Measurements from ENCODE around the gene ABCG1. TPM values are rescaled to one million over a fixed set of nuclear protein-coding genes. Genes with fewer than 3 reads are reported as not detected.

ABCG1 gene
- total and polyA plus RNA-seq, 2 experiments from 2014 or later: 1.3 to 4.4 TPM

DNA sequence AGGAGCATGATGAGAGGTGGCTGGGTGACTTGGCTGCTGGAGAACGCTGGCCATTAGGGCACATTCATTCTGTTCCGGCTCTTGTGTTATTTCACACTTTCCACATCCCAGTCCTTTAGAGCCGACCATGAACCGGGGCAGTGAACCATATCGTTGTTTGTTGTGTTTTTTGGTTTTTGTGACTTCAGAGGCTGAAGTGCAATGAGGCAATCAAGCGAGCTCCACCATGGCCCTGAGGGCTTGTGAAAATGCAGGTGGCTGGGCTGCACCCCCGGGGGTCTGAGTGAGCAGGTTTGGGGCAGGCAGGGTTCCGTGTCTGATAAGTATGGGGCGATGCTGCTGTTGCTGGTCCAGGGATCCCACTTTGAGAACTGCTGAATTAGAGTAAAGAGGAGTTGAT, 23.7 kb downstream of the ABCG1 start:
- H3K79me2 ChIP-seq (replicated peaks; ENCODE audit: insufficient read depth): no peaks in the 10 kb centered on the region; the same call in 1 of the 2 replicates
- H3K36me3 Mint-ChIP-seq (ENCODE audit: low read depth): no peaks in the 10 kb centered on the region
- no peaks in the 10 kb centered on the region for H4K20me1 ChIP-seq (replicated peaks; ENCODE audit: insufficient read depth)
- H3K27me3 Mint-ChIP-seq (ENCODE audit: insufficient read depth, low read depth, poor library complexity): peaks cover 6% of the 10 kb centered on the region
- no peak for DNase-seq (ENCODE audit: low spot score)
- no peak overlapping the region for H3K4me2 ChIP-seq
- H3F3A ChIP-seq (replicated peaks; ENCODE audit: low read depth): no peaks in the 10 kb centered on the region
- no peak for ATAC-seq
- H3K4me3 Mint-ChIP-seq: no peak overlapping the region
- H3K9me3 Mint-ChIP-seq: no peaks in the 10 kb centered on the region
- no peak overlapping the region for H3K27ac ChIP-seq (ENCODE audit: low read depth)
- no peaks in the 10 kb centered on the region for H3K36me3 ChIP-seq (ENCODE audit: insufficient read depth)
- no peak overlapping the region for H3K4me3 ChIP-seq
- 0 out of 2 replicates have a peak, but pooled peaks cover 5% of the 10 kb centered on the region for H3K9me2 ChIP-seq (ENCODE audit: insufficient read depth)
- H3K4me1 ChIP-seq (ENCODE audit: insufficient read depth): no peaks in the 10 kb centered on the region
- TF ChIP-seq, protein P1, sequence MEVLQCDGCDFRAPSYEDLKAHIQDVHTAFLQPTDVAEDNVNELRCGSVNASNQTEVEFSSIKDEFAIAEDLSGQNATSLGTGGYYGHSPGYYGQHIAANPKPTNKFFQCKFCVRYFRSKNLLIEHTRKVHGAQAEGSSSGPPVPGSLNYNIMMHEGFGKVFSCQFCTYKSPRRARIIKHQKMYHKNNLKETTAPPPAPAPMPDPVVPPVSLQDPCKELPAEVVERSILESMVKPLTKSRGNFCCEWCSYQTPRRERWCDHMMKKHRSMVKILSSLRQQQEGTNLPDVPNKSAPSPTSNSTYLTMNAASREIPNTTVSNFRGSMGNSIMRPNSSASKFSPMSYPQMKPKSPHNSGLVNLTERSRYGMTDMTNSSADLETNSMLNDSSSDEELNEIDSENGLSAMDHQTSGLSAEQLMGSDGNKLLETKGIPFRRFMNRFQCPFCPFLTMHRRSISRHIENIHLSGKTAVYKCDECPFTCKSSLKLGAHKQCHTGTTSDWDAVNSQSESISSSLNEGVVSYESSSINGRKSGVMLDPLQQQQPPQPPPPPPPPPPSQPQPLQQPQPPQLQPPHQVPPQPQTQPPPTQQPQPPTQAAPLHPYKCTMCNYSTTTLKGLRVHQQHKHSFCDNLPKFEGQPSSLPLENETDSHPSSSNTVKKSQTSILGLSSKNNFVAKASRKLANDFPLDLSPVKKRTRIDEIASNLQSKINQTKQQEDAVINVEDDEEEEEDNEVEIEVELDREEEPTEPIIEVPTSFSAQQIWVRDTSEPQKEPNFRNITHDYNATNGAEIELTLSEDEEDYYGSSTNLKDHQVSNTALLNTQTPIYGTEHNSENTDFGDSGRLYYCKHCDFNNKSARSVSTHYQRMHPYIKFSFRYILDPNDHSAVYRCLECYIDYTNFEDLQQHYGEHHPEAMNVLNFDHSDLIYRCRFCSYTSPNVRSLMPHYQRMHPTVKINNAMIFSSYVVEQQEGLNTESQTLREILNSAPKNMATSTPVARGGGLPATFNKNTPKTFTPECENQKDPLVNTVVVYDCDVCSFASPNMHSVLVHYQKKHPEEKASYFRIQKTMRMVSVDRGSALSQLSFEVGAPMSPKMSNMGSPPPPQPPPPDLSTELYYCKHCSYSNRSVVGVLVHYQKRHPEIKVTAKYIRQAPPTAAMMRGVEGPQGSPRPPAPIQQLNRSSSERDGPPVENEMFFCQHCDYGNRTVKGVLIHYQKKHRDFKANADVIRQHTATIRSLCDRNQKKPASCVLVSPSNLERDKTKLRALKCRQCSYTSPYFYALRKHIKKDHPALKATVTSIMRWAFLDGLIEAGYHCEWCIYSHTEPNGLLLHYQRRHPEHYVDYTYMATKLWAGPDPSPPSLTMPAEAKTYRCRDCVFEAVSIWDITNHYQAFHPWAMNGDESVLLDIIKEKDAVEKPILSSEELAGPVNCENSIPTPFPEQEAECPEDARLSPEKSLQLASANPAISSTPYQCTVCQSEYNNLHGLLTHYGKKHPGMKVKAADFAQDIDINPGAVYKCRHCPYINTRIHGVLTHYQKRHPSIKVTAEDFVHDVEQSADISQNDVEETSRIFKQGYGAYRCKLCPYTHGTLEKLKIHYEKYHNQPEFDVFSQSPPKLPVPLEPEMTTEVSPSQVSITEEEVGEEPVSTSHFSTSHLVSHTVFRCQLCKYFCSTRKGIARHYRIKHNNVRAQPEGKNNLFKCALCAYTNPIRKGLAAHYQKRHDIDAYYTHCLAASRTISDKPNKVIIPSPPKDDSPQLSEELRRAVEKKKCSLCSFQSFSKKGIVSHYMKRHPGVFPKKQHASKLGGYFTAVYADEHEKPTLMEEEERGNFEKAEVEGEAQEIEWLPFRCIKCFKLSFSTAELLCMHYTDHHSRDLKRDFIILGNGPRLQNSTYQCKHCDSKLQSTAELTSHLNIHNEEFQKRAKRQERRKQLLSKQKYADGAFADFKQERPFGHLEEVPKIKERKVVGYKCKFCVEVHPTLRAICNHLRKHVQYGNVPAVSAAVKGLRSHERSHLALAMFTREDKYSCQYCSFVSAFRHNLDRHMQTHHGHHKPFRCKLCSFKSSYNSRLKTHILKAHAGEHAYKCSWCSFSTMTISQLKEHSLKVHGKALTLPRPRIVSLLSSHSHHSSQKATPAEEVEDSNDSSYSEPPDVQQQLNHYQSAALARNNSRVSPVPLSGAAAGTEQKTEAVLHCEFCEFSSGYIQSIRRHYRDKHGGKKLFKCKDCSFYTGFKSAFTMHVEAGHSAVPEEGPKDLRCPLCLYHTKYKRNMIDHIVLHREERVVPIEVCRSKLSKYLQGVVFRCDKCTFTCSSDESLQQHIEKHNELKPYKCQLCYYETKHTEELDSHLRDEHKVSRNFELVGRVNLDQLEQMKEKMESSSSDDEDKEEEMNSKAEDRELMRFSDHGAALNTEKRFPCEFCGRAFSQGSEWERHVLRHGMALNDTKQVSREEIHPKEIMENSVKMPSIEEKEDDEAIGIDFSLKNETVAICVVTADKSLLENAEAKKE (CRISPR knock-in tag; IDR thresholded peaks at IDR 0.05): no peak
- TF ChIP-seq ETS1 (IDR thresholded peaks at IDR 0.05) (no peak), STAT1 (IDR thresholded peaks at IDR 0.05; ENCODE audit: unreplicated experiment) (no peak), CTCF (conservative IDR thresholded peaks at IDR 0.05; ENCODE audit: low read depth in 2 of 2) (no peak), ZNF331 (CRISPR knock-in tag; IDR thresholded peaks at IDR 0.05; ENCODE audit: low read depth) (no peak), EZH2 (IDR thresholded peaks at IDR 0.05; ENCODE audit: low read depth, unreplicated experiment) (no peak), CREB1 (CRISPR knock-in tag; IDR thresholded peaks at IDR 0.05; ENCODE audit: low read depth) (no peak), NANOG (IDR thresholded peaks at IDR 0.05; ENCODE audit: borderline replicate concordance) (no peak), ZNF114 (CRISPR knock-in tag; IDR thresholded peaks at IDR 0.05) (no peak), POLR2AphosphoS5 (IDR thresholded peaks at IDR 0.05; ENCODE audit: low read depth) (no peak), JUNB (IDR thresholded peaks at IDR 0.05; ENCODE audit: unreplicated experiment) (no peak), EZH2phosphoT487 (IDR thresholded peaks at IDR 0.05; ENCODE audit: unreplicated experiment) (no peak)
- TF ChIP-seq, protein P2, sequence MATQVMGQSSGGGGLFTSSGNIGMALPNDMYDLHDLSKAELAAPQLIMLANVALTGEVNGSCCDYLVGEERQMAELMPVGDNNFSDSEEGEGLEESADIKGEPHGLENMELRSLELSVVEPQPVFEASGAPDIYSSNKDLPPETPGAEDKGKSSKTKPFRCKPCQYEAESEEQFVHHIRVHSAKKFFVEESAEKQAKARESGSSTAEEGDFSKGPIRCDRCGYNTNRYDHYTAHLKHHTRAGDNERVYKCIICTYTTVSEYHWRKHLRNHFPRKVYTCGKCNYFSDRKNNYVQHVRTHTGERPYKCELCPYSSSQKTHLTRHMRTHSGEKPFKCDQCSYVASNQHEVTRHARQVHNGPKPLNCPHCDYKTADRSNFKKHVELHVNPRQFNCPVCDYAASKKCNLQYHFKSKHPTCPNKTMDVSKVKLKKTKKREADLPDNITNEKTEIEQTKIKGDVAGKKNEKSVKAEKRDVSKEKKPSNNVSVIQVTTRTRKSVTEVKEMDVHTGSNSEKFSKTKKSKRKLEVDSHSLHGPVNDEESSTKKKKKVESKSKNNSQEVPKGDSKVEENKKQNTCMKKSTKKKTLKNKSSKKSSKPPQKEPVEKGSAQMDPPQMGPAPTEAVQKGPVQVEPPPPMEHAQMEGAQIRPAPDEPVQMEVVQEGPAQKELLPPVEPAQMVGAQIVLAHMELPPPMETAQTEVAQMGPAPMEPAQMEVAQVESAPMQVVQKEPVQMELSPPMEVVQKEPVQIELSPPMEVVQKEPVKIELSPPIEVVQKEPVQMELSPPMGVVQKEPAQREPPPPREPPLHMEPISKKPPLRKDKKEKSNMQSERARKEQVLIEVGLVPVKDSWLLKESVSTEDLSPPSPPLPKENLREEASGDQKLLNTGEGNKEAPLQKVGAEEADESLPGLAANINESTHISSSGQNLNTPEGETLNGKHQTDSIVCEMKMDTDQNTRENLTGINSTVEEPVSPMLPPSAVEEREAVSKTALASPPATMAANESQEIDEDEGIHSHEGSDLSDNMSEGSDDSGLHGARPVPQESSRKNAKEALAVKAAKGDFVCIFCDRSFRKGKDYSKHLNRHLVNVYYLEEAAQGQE (IDR thresholded peaks at IDR 0.05; ENCODE audit: unreplicated experiment): no peak
- H3K4me1 Mint-ChIP-seq: peaks cover 10% of the 10 kb centered on the region
- no peaks in the 10 kb centered on the region for H3K27me3 ChIP-seq (ENCODE audit: insufficient read depth)
- H3K27ac Mint-ChIP-seq: no peak overlapping the region
- no peak overlapping the region for H2AFZ ChIP-seq

All from GM23338 (cell line).